Measurements from ENCODE around the gene CIAO2A.
"Not testable (repeated sequence)": the region's sequence is repeated elsewhere in the genome, so short reads cannot be mapped to it uniquely, and the experiment has no call there.

The CIAO2A gene

GRCh38 chr15:64060716-64061115 is 32.9 kb downstream of the CIAO2A start:
- DNase-seq (ENCODE audit: extremely low read depth, low read depth): no peak
- no peak for TF ChIP-seq CTCF (IDR thresholded peaks at IDR 0.05; ENCODE audit: low read depth, low read length, missing control alignments)
- no peak overlapping the region for H3K4me3 ChIP-seq (replicated peaks; ENCODE audit: low read depth, low read length)

- not testable (repeated sequence) for DNase-seq (ENCODE audit: extremely low read depth, low read depth)
These were observed 34.5 kb downstream of the CIAO2A start for GRCh38 chr15:64059104-64059503.

GRCh38 chr15:64058279-64058678 is 35.4 kb downstream of the CIAO2A start:
- no peak for TF ChIP-seq CTCF (IDR thresholded peaks at IDR 0.05; ENCODE audit: low read depth, low read length, missing control alignments)
- DNase-seq (ENCODE audit: extremely low read depth, low read depth): no peak
- H3K4me3 ChIP-seq (replicated peaks; ENCODE audit: low read depth, low read length): no peak overlapping the region

More at GRCh38 chr15:64059104-64059503, 34.5 kb downstream of the CIAO2A start:
- not testable (repeated sequence) for H3K4me3 ChIP-seq (replicated peaks; ENCODE audit: low read depth, low read length)

GRCh38 chr15:64053674-64054073 is 40.0 kb downstream of the CIAO2A start:
- not testable (repeated sequence) for H3K4me3 ChIP-seq (replicated peaks; ENCODE audit: low read depth, low read length); DNase-seq (ENCODE audit: extremely low read depth, low read depth)

- no peak for DNase-seq (ENCODE audit: extremely low read depth, low read depth)
- no peak overlapping the region for H3K4me3 ChIP-seq (replicated peaks; ENCODE audit: low read depth, low read length)
- TF ChIP-seq CTCF (IDR thresholded peaks at IDR 0.05; ENCODE audit: low read depth, low read length, missing control alignments): no peak
These were observed 40.6 kb downstream of the CIAO2A start for GRCh38 chr15:64052925-64053491.

- no peak for TF ChIP-seq CTCF (IDR thresholded peaks at IDR 0.05; ENCODE audit: low read depth, low read length, missing control alignments)
- no peak for DNase-seq (ENCODE audit: extremely low read depth, low read depth)
- H3K4me3 ChIP-seq (replicated peaks; ENCODE audit: low read depth, low read length): no peak overlapping the region
These were observed 42.0 kb downstream of the CIAO2A start for GRCh38 chr15:64051407-64052259.

- no peak for TF ChIP-seq CTCF (IDR thresholded peaks at IDR 0.05; ENCODE audit: low read depth, low read length, missing control alignments)
- no peak for DNase-seq (ENCODE audit: extremely low read depth, low read depth)
- no peak overlapping the region for H3K4me3 ChIP-seq (replicated peaks; ENCODE audit: low read depth, low read length)
These were observed 42.6 kb downstream of the CIAO2A start for GRCh38 chr15:64051093-64051402.
